ENCODE results near the gene CYP4B1.

CYP4B1 gene

DNA sequence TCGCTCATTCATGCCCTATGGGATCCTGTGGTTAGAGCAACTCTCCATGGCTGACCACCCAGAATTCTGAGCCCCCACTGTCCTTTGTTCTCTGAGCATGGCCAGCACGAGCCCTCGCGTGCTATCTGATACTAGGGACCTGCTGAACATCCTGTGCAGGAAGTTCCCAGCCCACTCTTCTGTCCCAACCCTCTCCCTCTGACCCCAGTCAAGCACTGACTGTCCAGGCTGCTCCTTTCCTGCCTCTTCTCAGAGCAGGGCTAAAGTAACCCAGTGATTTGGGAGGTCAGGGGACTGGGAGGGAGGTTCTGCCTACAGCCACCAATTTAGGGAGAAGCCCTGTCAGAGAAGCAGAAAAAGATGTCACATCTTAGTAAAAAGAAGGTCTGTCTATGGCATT, 21.2 kb downstream of the CYP4B1 start:
- Histone ChIP-seq H3K27me3 (ENCODE audit: low read length) (no peaks in the 10 kb centered on the region), H4K20me1 (ENCODE audit: low read depth, low read length) (no peaks in the 10 kb centered on the region), H3K9ac (ENCODE audit: low read length) (no peak overlapping the region), H3K79me2 (ENCODE audit: insufficient read depth, low read length) (no peaks in the 10 kb centered on the region), H3K4me3 (ENCODE audit: insufficient read depth, low read length, poor library complexity, severe bottlenecking) (no peak overlapping the region), H3K27ac (ENCODE audit: low read depth, low read length) (no peak overlapping the region), H3K36me3 (ENCODE audit: low read length) (no peaks in the 10 kb centered on the region), H3K9me3 (ENCODE audit: insufficient read depth, low read length) (no peaks in the 10 kb centered on the region), H2AFZ (ENCODE audit: low read depth, low read length, severe bottlenecking) (no peak overlapping the region), H3K9me2 (replicated peaks; ENCODE audit: insufficient read depth, low read length) (no peaks in the 10 kb centered on the region), H3F3A (ENCODE audit: insufficient read depth) (no peaks in the 10 kb centered on the region), H3K4me2 (ENCODE audit: low read depth, low read length, poor library complexity, severe bottlenecking) (no peak overlapping the region)
- TF ChIP-seq, protein P1, sequence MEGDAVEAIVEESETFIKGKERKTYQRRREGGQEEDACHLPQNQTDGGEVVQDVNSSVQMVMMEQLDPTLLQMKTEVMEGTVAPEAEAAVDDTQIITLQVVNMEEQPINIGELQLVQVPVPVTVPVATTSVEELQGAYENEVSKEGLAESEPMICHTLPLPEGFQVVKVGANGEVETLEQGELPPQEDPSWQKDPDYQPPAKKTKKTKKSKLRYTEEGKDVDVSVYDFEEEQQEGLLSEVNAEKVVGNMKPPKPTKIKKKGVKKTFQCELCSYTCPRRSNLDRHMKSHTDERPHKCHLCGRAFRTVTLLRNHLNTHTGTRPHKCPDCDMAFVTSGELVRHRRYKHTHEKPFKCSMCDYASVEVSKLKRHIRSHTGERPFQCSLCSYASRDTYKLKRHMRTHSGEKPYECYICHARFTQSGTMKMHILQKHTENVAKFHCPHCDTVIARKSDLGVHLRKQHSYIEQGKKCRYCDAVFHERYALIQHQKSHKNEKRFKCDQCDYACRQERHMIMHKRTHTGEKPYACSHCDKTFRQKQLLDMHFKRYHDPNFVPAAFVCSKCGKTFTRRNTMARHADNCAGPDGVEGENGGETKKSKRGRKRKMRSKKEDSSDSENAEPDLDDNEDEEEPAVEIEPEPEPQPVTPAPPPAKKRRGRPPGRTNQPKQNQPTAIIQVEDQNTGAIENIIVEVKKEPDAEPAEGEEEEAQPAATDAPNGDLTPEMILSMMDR (IDR thresholded peaks at IDR 0.05; ENCODE audit: insufficient read depth, low read length, poor library complexity, severe bottlenecking) = no peak
- no peak for TF ChIP-seq EZH2phosphoT487 (conservative IDR thresholded peaks at IDR 0.05; ENCODE audit: low read length)

DNA sequence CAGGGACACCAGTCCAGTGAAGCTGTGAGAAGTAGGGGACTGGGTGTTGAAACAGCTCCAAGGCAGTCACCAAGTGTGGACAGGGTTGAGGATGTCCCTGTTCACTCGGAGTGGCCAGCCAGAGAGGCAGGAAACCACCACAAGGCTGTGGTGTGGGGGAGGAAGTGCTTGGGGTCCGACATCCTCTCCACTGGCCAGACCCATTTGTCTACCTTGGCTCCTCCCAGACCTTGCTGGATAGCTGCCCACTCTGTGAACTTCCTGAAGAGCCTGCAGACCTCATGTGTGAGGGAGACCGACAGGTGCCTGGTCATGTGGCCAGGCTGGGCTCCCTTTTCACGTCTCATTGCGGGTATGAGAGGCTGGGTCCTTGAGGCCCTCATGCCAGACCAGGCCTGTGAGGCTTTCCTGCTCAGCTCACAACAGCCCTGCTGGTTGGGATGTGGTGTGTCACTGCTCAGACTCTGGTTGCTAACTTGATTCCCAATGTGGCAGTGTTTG, 21.8 kb downstream of the CYP4B1 start:
- no peaks in the 10 kb centered on the region for H3K9me3 ChIP-seq (ENCODE audit: insufficient read depth, low read length)
- TF ChIP-seq, protein P1 (IDR thresholded peaks at IDR 0.05; ENCODE audit: insufficient read depth, low read length, poor library complexity, severe bottlenecking) = no peak
- TF ChIP-seq EZH2phosphoT487 (conservative IDR thresholded peaks at IDR 0.05; ENCODE audit: low read length) = no peak
- H3K27me3 ChIP-seq (ENCODE audit: low read length) = no peaks in the 10 kb centered on the region
- no peaks in the 10 kb centered on the region for H3K79me2 ChIP-seq (ENCODE audit: insufficient read depth, low read length)
- H3K9me2 ChIP-seq (replicated peaks; ENCODE audit: insufficient read depth, low read length) = no peaks in the 10 kb centered on the region
- no peak overlapping the region for H3K4me2 ChIP-seq (ENCODE audit: low read depth, low read length, poor library complexity, severe bottlenecking)
- no peak overlapping the region for H3K27ac ChIP-seq (ENCODE audit: low read depth, low read length)
- H4K20me1 ChIP-seq (ENCODE audit: low read depth, low read length) = no peaks in the 10 kb centered on the region
- no peaks in the 10 kb centered on the region for H3F3A ChIP-seq (ENCODE audit: insufficient read depth)
- H3K36me3 ChIP-seq (ENCODE audit: low read length) = no peaks in the 10 kb centered on the region
- H2AFZ ChIP-seq (ENCODE audit: low read depth, low read length, severe bottlenecking) = no peak overlapping the region
- no peak overlapping the region for H3K4me3 ChIP-seq (ENCODE audit: insufficient read depth, low read length, poor library complexity, severe bottlenecking)
- no peak overlapping the region for H3K9ac ChIP-seq (ENCODE audit: low read length)

GRCh38 chr1:46822248-46822826, 23.5 kb downstream of the CYP4B1 start:
- Histone ChIP-seq H4K20me1 (ENCODE audit: low read depth, low read length) (no peaks in the 10 kb centered on the region), H2AFZ (ENCODE audit: low read depth, low read length, severe bottlenecking) (no peak overlapping the region), H3K79me2 (ENCODE audit: insufficient read depth, low read length) (no peaks in the 10 kb centered on the region), H3K9me2 (replicated peaks; ENCODE audit: insufficient read depth, low read length) (no peaks in the 10 kb centered on the region), H3K27ac (ENCODE audit: low read depth, low read length) (no peak overlapping the region), H3K4me3 (ENCODE audit: insufficient read depth, low read length, poor library complexity, severe bottlenecking) (no peak overlapping the region), H3K9ac (ENCODE audit: low read length) (no peak overlapping the region), H3K36me3 (ENCODE audit: low read length) (no peaks in the 10 kb centered on the region), H3F3A (ENCODE audit: insufficient read depth) (no peaks in the 10 kb centered on the region), H3K4me2 (ENCODE audit: low read depth, low read length, poor library complexity, severe bottlenecking) (no peak overlapping the region), H3K9me3 (ENCODE audit: insufficient read depth, low read length) (no peaks in the 10 kb centered on the region), H3K27me3 (ENCODE audit: low read length) (no peaks in the 10 kb centered on the region)
- no peak for TF ChIP-seq EZH2phosphoT487 (conservative IDR thresholded peaks at IDR 0.05; ENCODE audit: low read length)
- TF ChIP-seq, protein P1 (IDR thresholded peaks at IDR 0.05; ENCODE audit: insufficient read depth, low read length, poor library complexity, severe bottlenecking) = no peak

All from SU-DHL-6 (cell line).